Upper lobe of left lung (tissue), 4 donors: Measurements from ENCODE around the gene HNRNPDL.

Experiments used
- CTCF ChIP-seq, 6 experiments: fragments of 450-650 bp in 4 of 6; fragments of 200-600 bp in 2 of 6; sonication (generic) in 2 of 6; IDR thresholded peaks; one replicate each; pipeline ENCODE4 v1.5.1; 2016 to 2019; ENCODE audit warnings: antibody characterized with exemption in 6 of 6
- EP300 ChIP-seq, 4 donors: sonication (generic); formaldehyde crosslinking; IDR thresholded peaks; one replicate each; pipeline ENCODE4 v1.5.1; 2017; ENCODE audit warnings: antibody characterized with exemption in 4 of 4, control low read depth in 2 of 4
- POLR2A ChIP-seq, 4 donors: fragments of 450-650 bp; IDR thresholded peaks; one replicate each; pipeline ENCODE4 v1.5.1; 2016 to 2017; ENCODE audit warnings: antibody characterized with exemption in 4 of 4, mild to moderate bottlenecking in 2 of 4
- POLR2AphosphoS5 ChIP-seq, 2 donors: sonication (generic); formaldehyde crosslinking; IDR thresholded peaks; one replicate each; pipeline ENCODE4 v1.5.1; 2017; ENCODE audit warnings: antibody characterized with exemption in 2 of 2

- TF ChIP-seq CTCF (IDR thresholded peaks at IDR 0.05), result no peak
- TF ChIP-seq POLR2AphosphoS5 (IDR thresholded peaks at IDR 0.05), result no peak
- TF ChIP-seq POLR2A (IDR thresholded peaks at IDR 0.05), result no peak
- no peak for TF ChIP-seq EP300 (IDR thresholded peaks at IDR 0.05)
Measured at GRCh38 chr4:82433791-82434190, 3.5 kb upstream of the HNRNPDL start.
